GM12892 (cell line): ENCODE results near the gene GPT2.

Experiments
- POLR2A ChIP-seq: IDR thresholded peaks from 2 replicates; pipeline ENCODE4 v1.6.1; 2011; ENCODE audit warnings: low read depth, low read length, control low read depth
- POLR2AphosphoS5 ChIP-seq: IDR thresholded peaks from 2 replicates; pipeline ENCODE4 v1.6.1; 2011; ENCODE audit warnings: low read depth, low read length, control low read depth
- TAF1 ChIP-seq: IDR thresholded peaks from 2 replicates; pipeline ENCODE4 v1.6.1; 2011; ENCODE audit warnings: low read depth, mild to moderate bottlenecking, control low read depth, low read length, borderline replicate concordance

DNA sequence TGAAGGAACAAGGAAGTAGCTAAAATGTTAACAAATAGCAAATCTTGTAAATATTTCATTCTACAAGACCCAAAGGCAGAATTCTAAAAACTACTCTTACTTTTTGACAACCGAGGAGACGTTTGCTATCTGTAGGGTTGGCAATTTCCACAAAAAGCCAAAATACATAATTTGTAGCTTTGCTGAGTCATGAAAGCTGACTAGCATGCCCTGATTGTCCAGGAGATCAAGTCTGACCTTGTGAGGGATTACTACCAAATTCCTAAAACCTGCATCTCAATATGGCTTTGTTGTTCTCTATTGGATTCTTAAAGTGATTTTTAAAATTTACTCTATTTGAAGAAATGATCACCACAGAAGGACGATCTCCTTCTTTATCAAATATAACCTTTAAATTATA lies 78.5 kb downstream of the GPT2 start:
- no peak for TF ChIP-seq POLR2A
- TF ChIP-seq POLR2AphosphoS5, result no peak
- TF ChIP-seq TAF1, result no peak
